GM12878 (cell line): ENCODE measurements around the gene TMEM150A.

ENCODE experiments used
- CBX3 ChIP-seq: fragments of 200-600 bp; sonication (generic); IDR thresholded peaks from 2 replicates; pipeline ENCODE4 v1.6.1; 2016; ENCODE audit warnings: low read depth, borderline replicate concordance
- CEBPB ChIP-seq, 2 experiments: fragments of 150-350 bp in 1 of 2; IDR thresholded peaks; 2 replicates each; pipeline ENCODE4 v1.6.1; 2012 to 2014; ENCODE audit warnings: low read depth in 2 of 2, low read length in 2 of 2, borderline replicate concordance in 1 of 2, inconsistent platforms in 1 of 2
- CTCF ChIP-seq, 3 experiments: IDR thresholded peaks in 2 of 3; conservative IDR thresholded peaks in 1 of 3; 2 replicates each; pipeline ENCODE4 v1.5.1; 2011; ENCODE audit warnings: low read depth in 3 of 3, low read length in 3 of 3, mild to moderate bottlenecking in 3 of 3, control low read depth in 2 of 3, moderate library complexity in 2 of 3, inconsistent platforms in 1 of 3, mixed read lengths in 1 of 3; ENCODE audit not compliant: control insufficient read depth in 2 of 3, insufficient read depth in 1 of 3; ENCODE audit errors: extremely low read depth in 1 of 3
- ESRRA ChIP-seq: IDR thresholded peaks from 2 replicates; pipeline ENCODE4 v1.6.1; 2012; ENCODE audit warnings: mild to moderate bottlenecking, low read length, improper control_type of control experiment
- IKZF2 ChIP-seq, 2 experiments: fragments of 450-650 bp; IDR thresholded peaks; 2 replicates each; pipeline ENCODE4 v1.6.1; 2017; ENCODE audit warnings: mild to moderate bottlenecking in 2 of 2, moderate library complexity in 2 of 2
- POLR2A ChIP-seq: IDR thresholded peaks from 2 replicates; pipeline ENCODE4 v1.6.1; 2011; ENCODE audit warnings: low read depth, mild to moderate bottlenecking, low read length
- POLR2AphosphoS5 ChIP-seq: IDR thresholded peaks from 2 replicates; pipeline ENCODE4 v1.6.1; 2011; ENCODE audit warnings: mild to moderate bottlenecking, low read length, inconsistent platforms
- WRNIP1 ChIP-seq: IDR thresholded peaks from 2 replicates; pipeline ENCODE4 v1.6.1; 2011; ENCODE audit warnings: low read depth, low read length, improper control_type of control experiment, borderline replicate concordance
- TF ChIP-seq, protein P1 (sequence below): IDR thresholded peaks from 2 replicates; pipeline ENCODE4 v1.6.1; 2012; ENCODE audit warnings: low read length, inconsistent platforms

- TF ChIP-seq POLR2AphosphoS5 (no peak), CBX3 (no peak), ESRRA (no peak), POLR2A (no peak), CEBPB (IDR thresholded peaks at IDR 0.05; ENCODE audit: borderline replicate concordance in 1 of 2, low read depth in 2 of 2, low read length in 2 of 2) (no peak), CTCF (IDR thresholded peaks at IDR 0.05 in 2 of 3, conservative IDR thresholded peaks at IDR 0.05 in 1 of 3; ENCODE audit: control insufficient read depth in 2 of 3, extremely low read depth in 1 of 3, insufficient read depth in 1 of 3, low read depth in 3 of 3, low read length in 3 of 3) (no peak), IKZF2 (IDR thresholded peaks at IDR 0.05) (no peak), WRNIP1 (no peak)
- TF ChIP-seq, protein P1, sequence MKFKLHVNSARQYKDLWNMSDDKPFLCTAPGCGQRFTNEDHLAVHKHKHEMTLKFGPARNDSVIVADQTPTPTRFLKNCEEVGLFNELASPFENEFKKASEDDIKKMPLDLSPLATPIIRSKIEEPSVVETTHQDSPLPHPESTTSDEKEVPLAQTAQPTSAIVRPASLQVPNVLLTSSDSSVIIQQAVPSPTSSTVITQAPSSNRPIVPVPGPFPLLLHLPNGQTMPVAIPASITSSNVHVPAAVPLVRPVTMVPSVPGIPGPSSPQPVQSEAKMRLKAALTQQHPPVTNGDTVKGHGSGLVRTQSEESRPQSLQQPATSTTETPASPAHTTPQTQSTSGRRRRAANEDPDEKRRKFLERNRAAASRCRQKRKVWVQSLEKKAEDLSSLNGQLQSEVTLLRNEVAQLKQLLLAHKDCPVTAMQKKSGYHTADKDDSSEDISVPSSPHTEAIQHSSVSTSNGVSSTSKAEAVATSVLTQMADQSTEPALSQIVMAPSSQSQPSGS: no peak
Observed at GRCh38 chr2:85588645-85589044, 13.9 kb downstream of the TMEM150A start.
